ENCODE results near the gene PHACTR3.

Gene PHACTR3

DNA sequence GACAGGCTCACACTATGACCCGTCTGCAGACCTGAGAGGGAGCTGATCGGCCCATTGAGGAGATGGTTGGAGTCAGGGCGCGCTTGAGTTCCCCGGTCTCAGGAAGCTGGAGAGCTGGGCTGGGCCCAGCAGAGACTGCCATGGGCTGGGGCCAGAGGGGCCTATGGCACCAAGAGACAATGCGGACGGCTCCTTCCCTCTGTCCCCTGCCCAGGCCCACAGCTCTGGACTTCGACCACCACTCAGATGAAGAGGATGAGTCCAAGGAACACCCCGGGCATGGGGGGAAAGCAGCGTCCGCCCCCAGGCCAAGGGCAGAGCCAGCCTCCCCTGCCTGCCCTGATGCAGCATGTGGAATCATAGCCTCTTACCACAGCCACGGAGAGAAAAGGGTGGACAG is 40.2 kb upstream of the PHACTR3 start:
- DNase-seq (ENCODE audit: low spot score) = no peak
- TF ChIP-seq CTCF (IDR thresholded peaks at IDR 0.05; ENCODE audit: extremely low read depth, missing control alignments) = no peak

DNA sequence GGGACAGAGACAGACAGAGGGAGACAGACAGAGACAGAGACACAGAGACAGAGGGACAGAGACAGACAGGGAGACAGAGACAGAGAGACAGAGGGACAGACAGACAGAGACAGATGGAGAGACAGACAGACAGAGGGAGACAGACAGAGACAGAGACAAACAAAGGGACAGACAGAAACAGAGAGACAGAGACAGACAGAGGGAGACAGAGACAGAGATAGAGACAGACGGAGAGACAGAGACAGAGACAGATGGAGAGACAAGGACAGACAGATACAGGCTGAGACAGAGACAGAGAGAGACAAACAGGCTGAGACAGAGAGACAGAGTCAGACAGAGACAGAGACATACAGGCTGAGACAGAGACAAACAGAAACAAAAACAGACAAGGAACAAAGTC is 39.4 kb upstream of the PHACTR3 start:
- no peak for TF ChIP-seq CTCF (IDR thresholded peaks at IDR 0.05; ENCODE audit: extremely low read depth, missing control alignments)

GRCh38 chr20:59565768-59566461 is 38.4 kb upstream of the PHACTR3 start:
- DNase-seq (ENCODE audit: low spot score) = no peak
- TF ChIP-seq CTCF (IDR thresholded peaks at IDR 0.05; ENCODE audit: extremely low read depth, missing control alignments) = no peak

More for the DNA sequence above, 39.4 kb upstream of the PHACTR3 start:
- no peak for DNase-seq (ENCODE audit: low spot score)

DNA sequence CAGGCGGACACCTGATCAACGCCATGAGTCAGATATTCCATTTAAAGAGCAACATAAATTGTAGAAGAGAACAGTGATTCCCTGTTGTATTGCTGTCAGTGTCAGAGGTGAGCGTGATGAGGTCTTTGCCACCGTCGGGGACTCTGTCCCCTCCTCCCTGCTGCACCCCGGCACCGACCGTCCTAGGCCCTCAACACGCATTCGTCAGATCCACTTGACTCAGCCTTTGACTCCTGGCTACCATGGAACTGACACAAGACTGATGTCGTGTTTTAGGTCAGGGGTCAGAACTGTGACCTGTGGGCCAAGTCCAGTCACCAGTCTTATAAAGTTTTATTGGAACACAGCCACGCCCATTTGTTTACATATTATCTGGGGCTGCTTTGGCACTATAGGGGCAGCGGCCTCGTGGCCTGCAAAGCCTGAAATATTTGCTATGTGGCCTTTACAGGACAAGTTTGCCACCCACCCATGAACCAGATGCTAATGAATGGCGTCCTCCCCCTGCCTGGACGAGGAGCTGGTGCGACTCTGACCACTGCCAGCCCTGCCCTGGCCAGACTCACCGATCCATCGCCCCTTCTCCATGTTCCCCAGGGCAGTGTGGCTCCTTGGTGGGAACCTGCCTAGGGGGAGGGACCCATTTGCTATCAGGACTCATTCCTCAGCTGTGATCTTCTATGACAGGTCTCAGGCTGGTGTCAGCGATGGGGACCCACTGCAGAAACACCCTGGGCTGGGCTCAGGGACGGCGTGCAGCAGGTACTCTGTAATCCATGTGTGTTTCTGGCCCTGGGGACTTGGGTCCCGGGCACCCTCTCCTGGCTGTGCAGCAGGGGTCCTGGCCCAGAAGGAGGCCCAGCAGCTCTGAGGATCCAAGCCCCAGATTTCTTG is 37.5 kb upstream of the PHACTR3 start:
- DNase-seq (ENCODE audit: low spot score) = no peak
- TF ChIP-seq CTCF (IDR thresholded peaks at IDR 0.05; ENCODE audit: extremely low read depth, missing control alignments) = no peak

GRCh38 chr20:59567585-59568508 is 36.5 kb upstream of the PHACTR3 start:
- no peak for TF ChIP-seq CTCF (IDR thresholded peaks at IDR 0.05; ENCODE audit: extremely low read depth, missing control alignments)
- no peak for DNase-seq (ENCODE audit: low spot score)

DNA sequence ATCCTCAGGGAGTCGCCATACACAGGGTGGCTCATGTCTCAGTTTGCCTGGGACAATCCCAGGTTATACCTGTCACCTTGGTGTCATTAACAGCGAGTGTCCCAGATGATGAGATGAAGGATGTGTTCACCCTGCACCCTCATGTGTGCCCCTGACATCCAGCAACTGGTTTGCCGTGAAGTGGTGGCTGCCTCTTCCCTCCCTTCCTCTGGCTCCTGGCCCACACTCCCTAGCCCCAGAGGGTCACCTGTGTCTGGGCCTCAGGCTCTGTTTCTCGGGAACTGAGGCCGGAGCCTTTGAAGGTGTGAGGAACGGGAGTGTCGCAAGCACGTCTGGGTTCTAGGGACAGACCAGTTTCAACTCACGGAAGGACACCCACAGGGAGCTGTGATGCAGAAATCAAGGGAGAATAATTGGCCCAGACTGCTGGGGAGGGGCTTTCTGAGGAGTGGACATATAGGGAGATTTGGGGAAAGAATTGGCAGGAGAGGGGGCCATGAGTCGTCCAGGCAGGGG is 35.8 kb upstream of the PHACTR3 start:
- no peak for DNase-seq (ENCODE audit: low spot score)
- TF ChIP-seq CTCF (IDR thresholded peaks at IDR 0.05; ENCODE audit: extremely low read depth, missing control alignments) = no peak

All from GM20000 (cell line).